ENCODE data around the gene SPPL3.

- no peak for TF ChIP-seq POLR2AphosphoS5 (IDR thresholded peaks at IDR 0.05; ENCODE audit: low read depth, low read length)
- no peak for TF ChIP-seq REST (IDR thresholded peaks at IDR 0.05; ENCODE audit: insufficient read depth in 1 of 2, low read depth in 2 of 2, low read length in 2 of 2)
- no peak for TF ChIP-seq FOXP2 (optimal IDR thresholded peaks at IDR 0.05; ENCODE audit: borderline replicate concordance, extremely low read depth, extremely low read length, insufficient read depth)
- TF ChIP-seq SIN3A (IDR thresholded peaks at IDR 0.05; ENCODE audit: borderline replicate concordance, insufficient read depth, low read length), result no peak
- no peak for TF ChIP-seq TAF1 (IDR thresholded peaks at IDR 0.05; ENCODE audit: borderline replicate concordance, insufficient read depth, low read length)
Measured at GRCh38 chr12:120761519-120761934, 142.6 kb downstream of the SPPL3 start.

All from PFSK-1 (cell line).